Hepatocyte (in vitro differentiated cells): ENCODE results near the gene METTL25. TPM values are rescaled to one million over a fixed set of nuclear protein-coding genes. Genes with fewer than 3 reads are reported as not detected.

Experiments
- DNase-seq: peaks from one replicate; pipeline ENCODE4 v3.0.0-alpha.2; 2016; ENCODE audit warnings: low spot score
- H2AFZ ChIP-seq: fragments of 200-600 bp; sonication (generic); 2 replicates; pipeline ENCODE4 v1.6.0; 2016; ENCODE audit warnings: antibody characterized with exemption, mild to moderate bottlenecking
- H3K27ac ChIP-seq: fragments of 200-600 bp; sonication (generic); 2 replicates; pipeline ENCODE4 v1.5.1; 2016; ENCODE audit warnings: mild to moderate bottlenecking
- H3K27me3 ChIP-seq: fragments of 200-600 bp; sonication (generic); 2 replicates; pipeline ENCODE4 v1.6.1; 2016
- H3K36me3 ChIP-seq: fragments of 200-600 bp; sonication (generic); replicated peaks from 2 replicates; pipeline ENCODE4 v1.5.1; 2016; ENCODE audit warnings: low read depth; ENCODE audit not compliant: insufficient read depth
- H3K4me1 ChIP-seq: fragments of 200-600 bp; sonication (generic); 2 replicates; pipeline ENCODE4 v1.5.1; 2016; ENCODE audit warnings: mild to moderate bottlenecking, moderate library complexity; ENCODE audit not compliant: insufficient read depth
- H3K4me2 ChIP-seq: fragments of 200-600 bp; sonication (generic); 2 replicates; pipeline ENCODE4 v1.6.0; 2016
- H3K4me3 ChIP-seq: fragments of 200-600 bp; sonication (generic); 2 replicates; pipeline ENCODE4 v1.5.1; 2016; ENCODE audit warnings: mild to moderate bottlenecking
- H3K79me2 ChIP-seq: fragments of 200-600 bp; sonication (generic); 2 replicates; pipeline ENCODE4 v1.6.0; 2017; ENCODE audit warnings: mild to moderate bottlenecking
- H3K9me2 ChIP-seq: fragments of 200-600 bp; sonication (generic); replicated peaks from 2 replicates; pipeline ENCODE4 v1.6.0; 2017; ENCODE audit warnings: mild to moderate bottlenecking; ENCODE audit not compliant: insufficient read depth
- H3K9me3 ChIP-seq: fragments of 200-600 bp; sonication (generic); 2 replicates; pipeline ENCODE4 v1.5.1; 2016; ENCODE audit warnings: low read depth, mild to moderate bottlenecking
- H4K20me1 ChIP-seq: fragments of 200-600 bp; sonication (generic); 2 replicates; pipeline ENCODE4 v1.6.0; 2016; ENCODE audit warnings: mild to moderate bottlenecking; ENCODE audit not compliant: insufficient read depth, poor library complexity, severe bottlenecking
- CTCF ChIP-seq: fragments of 200-600 bp; sonication (generic); IDR thresholded peaks from 2 replicates; pipeline ENCODE4 v1.5.1; 2016; ENCODE audit warnings: antibody characterized with exemption, mild to moderate bottlenecking; ENCODE audit not compliant: poor library complexity
- EZH2 ChIP-seq: fragments of 200-600 bp; sonication (generic); IDR thresholded peaks from 2 replicates; pipeline ENCODE4 v1.6.1; 2016; ENCODE audit warnings: antibody characterized with exemption, mild to moderate bottlenecking, borderline replicate concordance
- EZH2phosphoT487 ChIP-seq: fragments of 200-600 bp; sonication (generic); IDR thresholded peaks from one replicate; pipeline ENCODE4 v1.6.1; 2018; ENCODE audit warnings: antibody characterized with exemption, mild to moderate bottlenecking, low read depth, moderate library complexity; ENCODE audit not compliant: unreplicated experiment, severe bottlenecking
- WGBS: methylation state at CpG from one replicate; pipeline ENCODE4 v1.1.6; 2016; ENCODE audit warnings: low lambda C conversion rate; ENCODE audit errors: missing lambda C conversion rate; 5-methylcytosine and 5-hydroxymethylcytosine counted together
- polyA plus RNA-seq: library from polyadenylated mRNA; unstranded; fragments of >200 nt; fragmentation: Nextera tagmentation; extraction: Ambion mirVana; gene quantifications from 2 replicates; pipeline ENCODE4 v1.2.1, GENCODE V29; 2016
- total RNA-seq: library from RNA; depleted of rRNA; stranded (reverse); fragments of >200 nt; gene quantifications from 2 replicates; pipeline ENCODE4 v1.2.3, GENCODE V29; 2014

The METTL25 gene
- total and polyA plus RNA-seq, 2 experiments from 2014 or later: 9.9 to 21.9 TPM

- Histone ChIP-seq H2AFZ (no peak overlapping the region), H3K27me3 (no peaks in the 10 kb centered on the region), H3K4me1 (no peaks in the 10 kb centered on the region), H3K36me3 (no peaks in the 10 kb centered on the region), H3K4me3 (no peak overlapping the region), H3K9me3 (no peaks in the 10 kb centered on the region), H3K9me2 (no peaks in the 10 kb centered on the region), H4K20me1 (no peaks in the 10 kb centered on the region), H3K79me2 (no peaks in the 10 kb centered on the region), H3K27ac (no peak overlapping the region), H3K4me2 (no peak overlapping the region)
- no peak for DNase-seq
- 82% methylated on average over 3 of the region's 3 CpGs for WGBS
- TF ChIP-seq EZH2phosphoT487: no peak
- no peak for TF ChIP-seq EZH2
- TF ChIP-seq CTCF: no peak
These were observed 57.1 kb downstream of the METTL25 start for GRCh38 chr12:82415402-82415801.

DNA sequence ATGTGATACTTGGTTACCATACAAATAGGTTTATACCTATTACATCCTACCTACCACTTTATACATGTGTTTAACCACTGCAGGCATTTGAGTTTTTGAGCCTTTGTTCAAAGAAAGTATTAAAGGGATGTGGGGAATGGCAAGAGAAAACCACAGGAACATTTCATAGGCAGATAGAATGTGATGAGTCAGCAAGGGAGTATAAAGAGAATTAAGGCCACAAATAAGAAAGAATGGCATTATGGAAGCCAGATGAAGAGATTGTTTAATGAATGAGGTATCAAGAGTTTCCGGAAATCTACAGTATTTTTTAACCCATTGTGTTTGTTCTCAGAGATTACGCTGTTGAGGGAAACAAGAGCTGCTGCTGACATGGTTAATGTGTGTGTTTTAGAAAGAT is 66.9 kb downstream of the METTL25 start:
- Histone ChIP-seq H3K4me1 (no peaks in the 10 kb centered on the region), H3K9me3 (no peaks in the 10 kb centered on the region), H3K36me3 (no peaks in the 10 kb centered on the region), H4K20me1 (no peaks in the 10 kb centered on the region), H3K4me2 (no peak overlapping the region), H3K27ac (no peak overlapping the region), H3K4me3 (no peak overlapping the region), H3K27me3 (no peaks in the 10 kb centered on the region), H3K9me2 (no peaks in the 10 kb centered on the region), H2AFZ (no peak overlapping the region), H3K79me2 (no peaks in the 10 kb centered on the region)
- TF ChIP-seq EZH2 (no peak), CTCF (no peak), EZH2phosphoT487 (no peak)
- WGBS: 45% methylated on average over 2 of the region's 2 CpGs
- no peak for DNase-seq

- 18% methylated on average over 4 of the region's 4 CpGs for WGBS
- Histone ChIP-seq H3K4me1 (no peaks in the 10 kb centered on the region), H3K79me2 (no peaks in the 10 kb centered on the region), H3K27me3 (no peaks in the 10 kb centered on the region), H3K4me3 (no peak overlapping the region), H3K36me3 (no peaks in the 10 kb centered on the region), H2AFZ (no peak overlapping the region), H4K20me1 (no peaks in the 10 kb centered on the region), H3K27ac (no peak overlapping the region), H3K4me2 (no peak overlapping the region), H3K9me2 (no peaks in the 10 kb centered on the region), H3K9me3 (no peaks in the 10 kb centered on the region)
- no peak for TF ChIP-seq EZH2phosphoT487
- TF ChIP-seq CTCF: no peak
- DNase-seq: no peak
These were observed 67.8 kb downstream of the METTL25 start for GRCh38 chr12:82426081-82426480.

DNA sequence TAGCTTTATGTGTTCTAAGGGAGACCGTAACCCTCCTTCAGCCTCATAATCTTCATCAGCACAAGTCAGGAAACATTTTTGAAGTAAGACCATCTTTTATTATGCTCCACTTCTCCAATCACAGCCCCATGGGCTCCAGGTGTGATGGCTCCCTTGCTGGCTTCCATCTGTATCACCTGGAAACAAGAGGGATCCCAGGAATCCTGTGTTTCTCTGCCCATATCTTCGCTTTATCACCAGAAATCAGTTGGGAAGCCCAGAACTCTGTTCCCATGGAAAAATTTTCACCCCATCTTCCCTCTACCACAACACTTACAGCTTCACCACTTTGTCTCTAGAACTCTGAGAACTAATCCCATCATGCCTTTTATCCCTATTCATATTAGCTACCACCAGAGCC is 68.3 kb downstream of the METTL25 start:
- H3K4me3 ChIP-seq: no peak overlapping the region
- WGBS: 88% methylated on average over 2 of the region's 2 CpGs
- no peaks in the 10 kb centered on the region for H4K20me1 ChIP-seq
- no peak for DNase-seq
- no peaks in the 10 kb centered on the region for H3K79me2 ChIP-seq
- no peak overlapping the region for H3K27ac ChIP-seq
- no peaks in the 10 kb centered on the region for H3K4me1 ChIP-seq
- H2AFZ ChIP-seq: no peak overlapping the region
- TF ChIP-seq EZH2phosphoT487 (no peak), CTCF (no peak), EZH2 (no peak)
- H3K9me3 ChIP-seq: no peaks in the 10 kb centered on the region
- H3K36me3 ChIP-seq: no peaks in the 10 kb centered on the region
- no peak overlapping the region for H3K4me2 ChIP-seq
- H3K9me2 ChIP-seq: no peaks in the 10 kb centered on the region
- H3K27me3 ChIP-seq: no peaks in the 10 kb centered on the region
